WTC11 (cell line): ENCODE measurements around the gene RPL9. TPM values are rescaled to one million over a fixed set of nuclear protein-coding genes. Genes with fewer than 3 reads are reported as not detected.

Experiments used
- ATAC-seq: fragments of 200-7000 bp; cut with Tn5 transposase; 2 replicates; pipeline ENCODE4 v1.10.0; 2021; ENCODE audit warnings: mild to moderate bottlenecking, moderate library complexity
- CTCF ChIA-PET: fragments of 300-600 bp; sonication (Branson Sonifier 250); formaldehyde crosslinking; loops from one replicate; lab custom pipeline; 2021; ENCODE audit warnings: antibody characterized with exemption; lab: Charles Lee
- POLR2A ChIA-PET: fragments of 350-600 bp; sonication (Branson Sonifier 250); formaldehyde crosslinking; loops from one replicate; lab custom pipeline; 2021; ENCODE audit warnings: antibody characterized with exemption; lab: Charles Lee
- DNase-seq: peaks from one replicate; pipeline ENCODE4 v3.0.0; 2021; ENCODE audit warnings: low spot score
- H3K27ac Mint-ChIP-seq: 2 replicates; pipeline ENCODE4 v1.8.0; 2021; ENCODE audit warnings: mixed read lengths
- H3K27me3 Mint-ChIP-seq: 2 replicates; pipeline ENCODE4 v1.8.0; 2021; ENCODE audit warnings: low read depth, mild to moderate bottlenecking, moderate library complexity, mixed read lengths
- H3K36me3 Mint-ChIP-seq: 2 replicates; pipeline ENCODE4 v1.8.0; 2021; ENCODE audit warnings: mixed read lengths
- H3K4me1 Mint-ChIP-seq: 2 replicates; pipeline ENCODE4 v1.8.0; 2022; ENCODE audit warnings: mixed read lengths
- H3K4me3 Mint-ChIP-seq: 2 replicates; pipeline ENCODE4 v1.8.0; 2021; ENCODE audit warnings: mild to moderate bottlenecking, moderate library complexity, mixed read lengths
- H3K9me3 Mint-ChIP-seq: 2 replicates; pipeline ENCODE4 v1.8.0; 2021; ENCODE audit warnings: mixed read lengths
- CDX4 ChIP-seq: fragments of 250-450 bp; sonication (Bioruptor Pico); IDR thresholded peaks from 2 replicates; pipeline ENCODE4 v1.9.0; 2021; ENCODE audit warnings: moderate library complexity, mild to moderate bottlenecking, inconsistent platforms, borderline replicate concordance
- CREM ChIP-seq: sonication (generic); formaldehyde crosslinking; IDR thresholded peaks from 2 replicates; pipeline ENCODE4 v1.8.1; 2022; ENCODE audit warnings: mild to moderate bottlenecking, missing genetic modification reagents, moderate library complexity
- CTCF ChIP-seq: fragments of 200-600 bp; IDR thresholded peaks from 2 replicates; pipeline ENCODE4 v1.8.0; 2022; ENCODE audit warnings: antibody characterized with exemption
- GTF2I ChIP-seq: fragments of 250-450 bp; sonication (Bioruptor Pico); conservative IDR thresholded peaks from 2 replicates; pipeline ENCODE4 v1.4.0; 2021; ENCODE audit warnings: mild to moderate bottlenecking
- HMGA2 ChIP-seq: fragments of 250-450 bp; sonication (Bioruptor Pico); IDR thresholded peaks from 2 replicates; pipeline ENCODE4 v1.4.0; 2021; ENCODE audit warnings: mild to moderate bottlenecking, moderate library complexity
- TEAD4 ChIP-seq: sonication (generic); formaldehyde crosslinking; IDR thresholded peaks from 2 replicates; pipeline ENCODE4 v1.8.0; 2022; ENCODE audit warnings: mild to moderate bottlenecking, missing genetic modification reagents
- ZMAT4 ChIP-seq: fragments of 250-450 bp; sonication (Bioruptor Pico); IDR thresholded peaks from 2 replicates; pipeline ENCODE4 v1.9.0; 2021; ENCODE audit warnings: mild to moderate bottlenecking
- ZNF219 ChIP-seq: sonication (generic); formaldehyde crosslinking; IDR thresholded peaks from 2 replicates; pipeline ENCODE4 v1.8.0; 2023; ENCODE audit warnings: missing genetic modification reagents, mild to moderate bottlenecking, borderline replicate concordance
- ZNF281 ChIP-seq: sonication (generic); formaldehyde crosslinking; IDR thresholded peaks from 2 replicates; pipeline ENCODE4 v1.8.0; 2023; ENCODE audit warnings: mild to moderate bottlenecking, missing genetic modification reagents
- ZNF416 ChIP-seq: fragments of 250-450 bp; sonication (Bioruptor Pico); IDR thresholded peaks from 2 replicates; pipeline ENCODE4 v1.9.0; 2021; ENCODE audit warnings: mild to moderate bottlenecking, inconsistent platforms
- ZNF512 ChIP-seq: sonication (generic); formaldehyde crosslinking; IDR thresholded peaks from 2 replicates; pipeline ENCODE4 v1.8.1; 2022; ENCODE audit warnings: missing genetic modification reagents, borderline replicate concordance
- ZNF671 ChIP-seq: fragments of 250-450 bp; sonication (Bioruptor Pico); IDR thresholded peaks from 2 replicates; pipeline ENCODE4 v1.8.0; 2021; ENCODE audit warnings: mild to moderate bottlenecking
- total RNA-seq: library from RNA; stranded (reverse); gene quantifications from 3 replicates; pipeline ENCODE4 v1.2.3, GENCODE V29; 2021
- TF ChIP-seq, protein P1 (sequence below): sonication (generic); formaldehyde crosslinking; IDR thresholded peaks from 2 replicates; pipeline ENCODE4 v1.8.0; 2023; ENCODE audit warnings: missing genetic modification reagents

The RPL9 gene
- total RNA-seq, 1 experiment from 2014 or later: 1,191 TPM

DNA sequence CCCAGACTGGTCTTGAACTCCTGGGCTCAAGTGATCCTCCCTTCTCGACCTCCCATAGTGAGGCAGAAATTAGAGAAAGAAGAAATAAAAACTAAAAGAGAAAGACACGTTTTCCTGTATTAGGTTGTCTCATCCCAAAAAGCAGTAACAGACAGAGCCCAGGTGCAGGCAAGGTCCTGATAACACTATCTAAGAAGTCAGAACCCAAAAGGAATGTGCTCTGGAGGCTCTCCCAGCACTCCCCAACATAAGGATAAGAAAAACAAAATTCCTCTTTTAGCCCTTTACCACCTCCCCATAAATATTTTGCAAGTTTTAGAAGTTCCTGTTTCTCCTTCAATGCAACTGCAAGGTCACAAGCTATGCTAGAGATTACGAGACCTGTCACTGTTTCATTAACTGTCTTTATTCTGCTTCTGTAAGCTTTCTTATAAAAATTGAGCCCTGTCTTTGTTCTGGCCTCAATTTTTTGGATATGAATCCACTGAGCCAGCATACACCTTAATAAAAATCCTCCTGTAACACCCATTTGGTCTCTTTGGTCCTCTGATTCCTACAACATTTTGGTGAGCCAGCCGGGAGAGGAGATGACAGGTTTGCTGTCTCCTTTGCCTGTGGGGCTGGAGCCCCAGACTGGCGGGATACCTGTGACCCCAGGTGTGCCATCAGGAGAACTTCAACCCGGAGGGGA, 26.0 kb upstream of the RPL9 start:
- DNase-seq: no peak
- no peak overlapping the region for H3K27ac Mint-ChIP-seq
- ChIA-PET CTCF (no interaction called here), POLR2A (no interaction called here)
- H3K36me3 Mint-ChIP-seq: peaks cover 8% of the 10 kb centered on the region
- TF ChIP-seq TEAD4 (CRISPR knock-in tag) (no peak), CREM (CRISPR knock-in tag) (no peak), ZNF219 (CRISPR knock-in tag) (no peak)
- ATAC-seq: no peak
- no peak overlapping the region for H3K4me3 Mint-ChIP-seq
- no peaks in the 10 kb centered on the region for H3K27me3 Mint-ChIP-seq
- H3K9me3 Mint-ChIP-seq: peaks cover 10% of the 10 kb centered on the region
- no peaks in the 10 kb centered on the region for H3K4me1 Mint-ChIP-seq

DNA sequence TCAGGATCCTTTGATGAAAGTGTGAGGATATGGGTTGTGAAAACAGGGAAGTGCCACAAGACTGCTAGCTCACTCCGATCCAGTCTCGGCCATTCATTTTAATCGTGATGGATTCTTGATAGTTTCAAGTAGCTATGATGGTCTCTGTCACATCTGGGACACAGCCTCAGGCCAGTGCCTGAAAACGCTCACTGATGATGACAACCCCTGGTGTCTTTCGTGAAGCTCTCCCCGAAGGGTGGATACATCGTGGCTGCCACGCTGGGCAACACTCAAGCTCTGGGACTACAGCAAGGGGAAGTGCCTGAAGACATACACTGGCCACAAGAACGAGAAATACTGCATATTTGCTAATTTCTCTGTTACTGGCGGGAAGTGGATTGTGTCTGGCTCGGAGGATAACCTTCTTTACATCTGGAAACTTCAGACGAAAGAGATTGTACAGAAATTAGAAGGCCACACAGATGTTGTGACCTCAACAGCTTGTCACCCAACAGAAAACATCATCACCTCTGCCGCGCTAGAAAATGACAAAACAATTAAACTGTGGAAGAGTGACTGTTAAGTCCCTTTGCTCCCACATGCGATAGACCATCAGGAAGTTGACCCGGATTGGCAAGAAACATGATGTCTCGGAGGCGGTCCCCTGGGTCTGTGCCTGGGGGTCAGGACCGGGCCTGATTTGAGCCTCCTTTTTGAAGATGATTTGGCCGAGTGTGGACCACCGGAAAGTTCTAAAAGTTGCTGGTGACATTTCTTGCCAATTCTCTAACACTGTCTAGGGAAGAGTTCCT, 22.4 kb upstream of the RPL9 start:
- Mint-ChIP-seq H3K4me1 (no peaks in the 10 kb centered on the region), H3K27me3 (no peaks in the 10 kb centered on the region), H3K9me3 (peaks cover 10% of the 10 kb centered on the region), H3K27ac (0 out of 2 replicates have a peak overlapping the region, but pooled peaks have one; percentile 67), H3K36me3 (peaks cover 15% of the 10 kb centered on the region), H3K4me3 (no peak overlapping the region)
- no peak for TF ChIP-seq ZNF416 (CRISPR knock-in tag)
- TF ChIP-seq ZNF512 (CRISPR knock-in tag): no peak
- TF ChIP-seq ZNF671 (CRISPR knock-in tag): no peak
- TF ChIP-seq CDX4: no peak
- ATAC-seq (no peak; the same call in 1 of the 2 replicates), DNase-seq (no peak)
- ChIA-PET CTCF (interaction anchor here (0.9 to 1.3 kb wide), 2 partner anchors 12 to 45 kb away, joined by 3 read pairs; no protein-coding TSS in a partner anchor), POLR2A (no interaction called here)

- H3K36me3 Mint-ChIP-seq: peaks cover 15% of the 10 kb centered on the region
- ChIA-PET POLR2A (no interaction called here), CTCF (interaction anchor here (0.9 kb wide), 1 partner anchor 11 kb away, joined by 3 read pairs; no protein-coding TSS in a partner anchor)
- no peaks in the 10 kb centered on the region for H3K4me1 Mint-ChIP-seq
- ATAC-seq (no peak), DNase-seq (no peak)
- TF ChIP-seq ZNF281 (CRISPR knock-in tag) (no peak), GTF2I (CRISPR knock-in tag) (no peak), CTCF (no peak), ZMAT4 (CRISPR knock-in tag) (no peak), HMGA2 (CRISPR knock-in tag) (no peak)
- TF ChIP-seq, protein P1, sequence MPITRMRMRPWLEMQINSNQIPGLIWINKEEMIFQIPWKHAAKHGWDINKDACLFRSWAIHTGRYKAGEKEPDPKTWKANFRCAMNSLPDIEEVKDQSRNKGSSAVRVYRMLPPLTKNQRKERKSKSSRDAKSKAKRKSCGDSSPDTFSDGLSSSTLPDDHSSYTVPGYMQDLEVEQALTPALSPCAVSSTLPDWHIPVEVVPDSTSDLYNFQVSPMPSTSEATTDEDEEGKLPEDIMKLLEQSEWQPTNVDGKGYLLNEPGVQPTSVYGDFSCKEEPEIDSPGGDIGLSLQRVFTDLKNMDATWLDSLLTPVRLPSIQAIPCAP (CRISPR knock-in tag): no peak
- no peak overlapping the region for H3K4me3 Mint-ChIP-seq
- H3K27me3 Mint-ChIP-seq: no peaks in the 10 kb centered on the region
- H3K27ac Mint-ChIP-seq: peak overlapping the region; percentile 67
- H3K9me3 Mint-ChIP-seq: peaks cover 10% of the 10 kb centered on the region
These were observed 21.5 kb upstream of the RPL9 start for GRCh38 chr4:39480251-39480650.
